K562 (cell line): ENCODE measurements around the gene GABRQ. TPM values are rescaled to one million over a fixed set of nuclear protein-coding genes. Genes with fewer than 3 reads are reported as not detected.

Source experiments
- C11orf30 ChIP-seq: fragments of 450-650 bp; IDR thresholded peaks from 2 replicates; pipeline ENCODE4 v1.6.1; 2016; ENCODE audit warnings: low read depth, mild to moderate bottlenecking
- CREB1 ChIP-seq, 2 experiments: sonication (generic) in 1 of 2; formaldehyde crosslinking in 1 of 2; IDR thresholded peaks; 2 replicates each; pipeline versions ENCODE4 v1.6.1 to v1.8.0; 2012 to 2022; ENCODE audit warnings: inconsistent platforms in 1 of 2, mild to moderate bottlenecking in 1 of 2, missing genetic modification reagents in 1 of 2, moderate library complexity in 1 of 2
- DIDO1 ChIP-seq: fragments of 450-650 bp; IDR thresholded peaks from 2 replicates; pipeline ENCODE4 v1.6.1; 2016; ENCODE audit warnings: low read depth, missing biosample characterization, missing genetic modification characterization
- E2F5 ChIP-seq: sonication (generic); formaldehyde crosslinking; IDR thresholded peaks from 2 replicates; pipeline ENCODE4 v1.8.0; 2022; ENCODE audit warnings: mild to moderate bottlenecking, missing genetic modification reagents
- ELF4 ChIP-seq: fragments of 450-650 bp; formaldehyde crosslinking; IDR thresholded peaks from 2 replicates; pipeline ENCODE4 v1.4.0; 2022; ENCODE audit warnings: missing genetic modification characterization
- FOXP1 ChIP-seq: sonication (generic); formaldehyde crosslinking; IDR thresholded peaks from 2 replicates; pipeline ENCODE4 v1.8.0; 2022; ENCODE audit warnings: mild to moderate bottlenecking, missing genetic modification reagents
- HES1 ChIP-seq: fragments of 450-650 bp; IDR thresholded peaks from 2 replicates; pipeline ENCODE4 v1.6.1; 2016; ENCODE audit warnings: low read depth, mild to moderate bottlenecking, moderate library complexity
- IRF2 ChIP-seq: sonication (generic); formaldehyde crosslinking; IDR thresholded peaks from 2 replicates; pipeline ENCODE4 v1.8.1; 2022; ENCODE audit warnings: mild to moderate bottlenecking, missing genetic modification reagents
- JUN ChIP-seq, 2 experiments: sonication (generic) in 1 of 2; formaldehyde crosslinking in 1 of 2; IDR thresholded peaks; 2 replicates each; pipeline versions ENCODE4 v1.6.1 to v1.8.0; 2012 to 2022; ENCODE audit warnings: borderline replicate concordance in 2 of 2, mild to moderate bottlenecking in 2 of 2, improper control_type of control experiment in 1 of 2, low read depth in 1 of 2, low read length in 1 of 2, missing genetic modification reagents in 1 of 2
- MAFF ChIP-seq: IDR thresholded peaks from 2 replicates; pipeline ENCODE4 v1.6.1; 2012; ENCODE audit warnings: low read length, improper control_type of control experiment
- MAZ ChIP-seq, 2 experiments: fragments of 450-650 bp in 1 of 2; sonication (generic) in 1 of 2; formaldehyde crosslinking; IDR thresholded peaks in 1 of 2; conservative IDR thresholded peaks in 1 of 2; 2 replicates each; pipeline versions ENCODE4 v1.4.0 to v1.5.0; 2020; ENCODE audit warnings: mild to moderate bottlenecking in 1 of 2, missing genetic modification reagents in 1 of 2
- PHB2 ChIP-seq: fragments of 450-650 bp; IDR thresholded peaks from 2 replicates; pipeline ENCODE4 v1.6.1; 2017; ENCODE audit warnings: low read depth
- PHTF2 ChIP-seq: fragments of 250-450 bp; sonication (Bioruptor Pico); IDR thresholded peaks from 2 replicates; pipeline ENCODE4 v1.5.0; 2021; ENCODE audit warnings: mild to moderate bottlenecking
- PURB ChIP-seq: sonication (generic); formaldehyde crosslinking; IDR thresholded peaks from 2 replicates; pipeline ENCODE4 v1.9.0; 2021; ENCODE audit warnings: low read depth, mild to moderate bottlenecking, missing genetic modification reagents
- RB1 ChIP-seq: fragments of 450-650 bp; IDR thresholded peaks from 2 replicates; pipeline ENCODE4 v1.6.1; 2017; ENCODE audit warnings: low read depth, mild to moderate bottlenecking
- SMARCC2 ChIP-seq: fragments of 450-650 bp; IDR thresholded peaks from 2 replicates; pipeline ENCODE4 v1.6.1; 2017; ENCODE audit warnings: antibody characterized with exemption, moderate library complexity, mild to moderate bottlenecking, low read depth
- SP1 ChIP-seq: sonication (generic); formaldehyde crosslinking; IDR thresholded peaks from 2 replicates; pipeline ENCODE4 v1.8.1; 2022; ENCODE audit warnings: mild to moderate bottlenecking, missing genetic modification reagents
- TCFL5 ChIP-seq: fragments of 250-450 bp; sonication (Bioruptor Pico); conservative IDR thresholded peaks from 2 replicates; pipeline ENCODE4 v1.6.1; 2021; ENCODE audit warnings: mild to moderate bottlenecking, moderate library complexity, matching md5 sums
- UBTF ChIP-seq, 2 experiments: IDR thresholded peaks; 2 replicates each; pipeline ENCODE4 v1.6.1; 2012; ENCODE audit warnings: improper control_type of control experiment in 2 of 2, low read depth in 2 of 2, low read length in 2 of 2, borderline replicate concordance in 1 of 2
- ZC3H4 ChIP-seq: sonication (generic); formaldehyde crosslinking; IDR thresholded peaks from 2 replicates; pipeline ENCODE4 v1.9.0; 2021; ENCODE audit warnings: missing genetic modification reagents, borderline replicate concordance
- ZNF347 ChIP-seq: fragments of 450-650 bp; formaldehyde crosslinking; IDR thresholded peaks from 2 replicates; pipeline ENCODE4 v1.4.0; 2020; ENCODE audit warnings: low read depth, mild to moderate bottlenecking, moderate library complexity
- ZNF551 ChIP-seq: fragments of 250-450 bp; sonication (Bioruptor Pico); IDR thresholded peaks from 2 replicates; pipeline ENCODE4 v1.5.0; 2021; ENCODE audit warnings: mild to moderate bottlenecking, moderate library complexity
- ZNF644 ChIP-seq: fragments of 200-800 bp; sonication (Bioruptor generic); IDR thresholded peaks from 2 replicates; pipeline ENCODE4 v1.6.1; 2016; ENCODE audit warnings: low read depth, missing genetic modification characterization, missing compliant biosample characterization
- polyA plus RNA-seq, 8 experiments: library from polyadenylated mRNA; depleted of rRNA in 4 of 8; stranded (reverse) in 5 of 8; unstranded in 3 of 8; fragments of >200 nt; fragmentation: Nextera tagmentation in 2 of 8; fragmentation: Illumina TruSeq in 1 of 8; extraction: Ambion mirVana in 2 of 8; extraction: Trizol in 1 of 8; gene quantifications; 2 replicates each; pipeline versions ENCODE4 v1.2.1 to v1.2.3, GENCODE V29; 2011 to 2014; ENCODE audit warnings: inconsistent platforms in 1 of 8, missing spikeins in 1 of 8
- total RNA-seq, 7 experiments: library from RNA; depleted of rRNA in 6 of 7; stranded (reverse); fragments of >200 nt in 6 of 7; fragmentation: Illumina TruSeq in 2 of 7; extraction: Trizol in 2 of 7; gene quantifications; 2 replicates each; pipeline versions ENCODE4 v1.2.1 to v1.2.3, GENCODE V29; 2011 to 2021; ENCODE audit warnings: low replicate concordance in 1 of 7

The GABRQ gene
- total and polyA plus RNA-seq, 9 of the 15 experiments (the other 6 are each of a cell fraction or from before 2014, with no cell fraction given) = 0.25 to 3.2 (median 1.8) TPM

GRCh38 chrX:152640034-152640818 lies 2.5 kb downstream of the GABRQ start (continued):
- TF ChIP-seq E2F5 = no peak
- no peak for TF ChIP-seq TCFL5 (CRISPR knock-in tag)
- TF ChIP-seq CREB1 (IDR thresholded peaks at IDR 0.05) = peak; percentile 68; the same call in 1 of the 2 replicates
- peak; percentile 75 for TF ChIP-seq CREB1 (CRISPR knock-in tag; IDR thresholded peaks at IDR 0.05)
- peak; percentile 53; the same call in 1 of the 2 replicates for TF ChIP-seq MAFF
- TF ChIP-seq IRF2 = no peak
- no peak for TF ChIP-seq UBTF (IDR thresholded peaks at IDR 0.05; ENCODE audit: borderline replicate concordance in 1 of 2, low read depth in 2 of 2, low read length in 2 of 2)
- no peak for TF ChIP-seq ZNF551 (CRISPR knock-in tag)
- no peak for TF ChIP-seq HES1
- TF ChIP-seq SP1 = no peak
- peak; percentile 74 for TF ChIP-seq C11orf30
- no peak for TF ChIP-seq FOXP1
- no peak for TF ChIP-seq DIDO1 (tag)
- TF ChIP-seq JUN (IDR thresholded peaks at IDR 0.05; ENCODE audit: borderline replicate concordance, low read depth, low read length) = peak; percentile 90
- no peak for TF ChIP-seq JUN (CRISPR knock-in tag; IDR thresholded peaks at IDR 0.05; ENCODE audit: borderline replicate concordance)
- TF ChIP-seq ZNF347 = no peak
- TF ChIP-seq PHB2 = no peak
- no peak for TF ChIP-seq RB1
- TF ChIP-seq ZC3H4 (CRISPR knock-in tag) = no peak
- TF ChIP-seq ZNF644 (tag) = no peak
- TF ChIP-seq MAZ (CRISPR knock-in tag; conservative IDR thresholded peaks at IDR 0.05 in 1 of 2, IDR thresholded peaks at IDR 0.05 in 1 of 2) = peak in 1 of 2 experiments; percentile 89; a peak in 2 of 4 replicates
- no peak for TF ChIP-seq SMARCC2
- no peak for TF ChIP-seq PHTF2 (CRISPR knock-in tag)
- no peak for TF ChIP-seq PURB (CRISPR knock-in tag)
- no peak for TF ChIP-seq ELF4 (CRISPR knock-in tag)
